GM19043 (cell line): ENCODE measurements around the gene DST.

Experiments used
- ATAC-seq: cut with Tn5 transposase; IDR thresholded peaks from one replicate; pipeline ENCODE4 v1.9.1; 2021; ENCODE audit warnings: low read depth; ENCODE audit not compliant: unreplicated experiment

Gene DST

GRCh38 chr6:56541030-56541600 is 101.6 kb downstream of the DST start:
- ATAC-seq, result no peak

GRCh38 chr6:56540232-56541029 is 102.3 kb downstream of the DST start:
- ATAC-seq, result no peak

- no peak for ATAC-seq
These were observed 103.1 kb downstream of the DST start for GRCh38 chr6:56539527-56540105.

GRCh38 chr6:56538851-56539250 is 103.8 kb downstream of the DST start:
- ATAC-seq, result no peak

GRCh38 chr6:56537223-56537770 is 105.4 kb downstream of the DST start:
- ATAC-seq, result no peak

GRCh38 chr6:56536536-56536935 is 106.2 kb downstream of the DST start:
- no peak for ATAC-seq

GRCh38 chr6:56535626-56536025 is 107.1 kb downstream of the DST start:
- ATAC-seq, result no peak

- no peak for ATAC-seq
These were observed 107.8 kb downstream of the DST start for GRCh38 chr6:56534680-56535419.

- peak; percentile 44 for ATAC-seq
These were observed 109.7 kb downstream of the DST start for GRCh38 chr6:56532766-56533551.

- ATAC-seq, result no peak
These were observed 110.7 kb downstream of the DST start for GRCh38 chr6:56531839-56532595.

GRCh38 chr6:56529594-56530191 is 113.0 kb downstream of the DST start:
- ATAC-seq, result no peak

- no peak for ATAC-seq
These were observed 114.3 kb downstream of the DST start for GRCh38 chr6:56528412-56528841.

GRCh38 chr6:56527934-56528333 is 114.8 kb downstream of the DST start:
- ATAC-seq, result no peak

GRCh38 chr6:56526860-56527544 is 115.7 kb downstream of the DST start:
- no peak for ATAC-seq

- no peak for ATAC-seq
These were observed 116.5 kb downstream of the DST start for GRCh38 chr6:56525974-56526789.

GRCh38 chr6:56524891-56525703 is 117.6 kb downstream of the DST start:
- ATAC-seq, result no peak
